DND-41 (cell line): Measurements from ENCODE around the gene HAPLN3.

ENCODE experiments used
- EZH2 ChIP-seq: IDR thresholded peaks from 3 replicates; pipeline ENCODE4 v1.6.1; 2012; ENCODE audit warnings: borderline replicate concordance, low read depth, mild to moderate bottlenecking, moderate library complexity, low read length, inconsistent platforms; ENCODE audit not compliant: severe bottlenecking
- TF ChIP-seq, protein P1 (sequence below): IDR thresholded peaks from 2 replicates; pipeline ENCODE4 v1.5.1; 2012; ENCODE audit warnings: borderline replicate concordance, low read length, moderate library complexity, mild to moderate bottlenecking; ENCODE audit not compliant: poor library complexity, severe bottlenecking; ENCODE audit errors: extremely low read depth

DNA sequence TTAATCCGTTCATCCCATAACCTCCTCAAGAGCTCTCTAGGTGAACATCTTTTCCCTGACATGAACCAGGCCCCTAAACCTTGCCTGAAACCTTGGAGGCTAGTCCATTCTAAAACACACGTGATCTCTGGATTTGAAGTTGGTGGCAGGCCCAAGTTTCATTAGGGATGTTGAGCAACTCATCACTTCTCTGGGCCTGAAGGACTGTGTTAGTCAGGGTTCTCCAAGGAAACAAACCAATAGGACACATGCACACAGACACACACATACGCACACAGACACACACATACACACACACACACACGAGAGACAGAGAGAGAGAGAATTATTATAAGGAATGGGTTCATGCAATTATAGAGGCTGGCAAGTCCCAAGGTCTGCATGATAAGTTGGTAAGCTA is 60.2 kb downstream of the HAPLN3 start:
- TF ChIP-seq, protein P1, sequence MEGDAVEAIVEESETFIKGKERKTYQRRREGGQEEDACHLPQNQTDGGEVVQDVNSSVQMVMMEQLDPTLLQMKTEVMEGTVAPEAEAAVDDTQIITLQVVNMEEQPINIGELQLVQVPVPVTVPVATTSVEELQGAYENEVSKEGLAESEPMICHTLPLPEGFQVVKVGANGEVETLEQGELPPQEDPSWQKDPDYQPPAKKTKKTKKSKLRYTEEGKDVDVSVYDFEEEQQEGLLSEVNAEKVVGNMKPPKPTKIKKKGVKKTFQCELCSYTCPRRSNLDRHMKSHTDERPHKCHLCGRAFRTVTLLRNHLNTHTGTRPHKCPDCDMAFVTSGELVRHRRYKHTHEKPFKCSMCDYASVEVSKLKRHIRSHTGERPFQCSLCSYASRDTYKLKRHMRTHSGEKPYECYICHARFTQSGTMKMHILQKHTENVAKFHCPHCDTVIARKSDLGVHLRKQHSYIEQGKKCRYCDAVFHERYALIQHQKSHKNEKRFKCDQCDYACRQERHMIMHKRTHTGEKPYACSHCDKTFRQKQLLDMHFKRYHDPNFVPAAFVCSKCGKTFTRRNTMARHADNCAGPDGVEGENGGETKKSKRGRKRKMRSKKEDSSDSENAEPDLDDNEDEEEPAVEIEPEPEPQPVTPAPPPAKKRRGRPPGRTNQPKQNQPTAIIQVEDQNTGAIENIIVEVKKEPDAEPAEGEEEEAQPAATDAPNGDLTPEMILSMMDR: no peak
- no peak for TF ChIP-seq EZH2
